Lower leg skin (tissue), 4 donors: ENCODE data around the gene VENTX. TPM values are rescaled to one million over a fixed set of nuclear protein-coding genes. Genes with fewer than 3 reads are reported as not detected.
"Not testable (repeated sequence)": the region's sequence is repeated elsewhere in the genome, so short reads cannot be mapped to it uniquely, and the experiment has no call there.

Source experiments
- DNase-seq, 2 donors: peaks; one replicate each; pipeline ENCODE4 v3.0.0-alpha.2; 2019; ENCODE audit warnings: low spot score in 2 of 2
- H3K4me3 ChIP-seq: fragments of 200-600 bp; sonication (generic); 2 replicates; pipeline ENCODE4 v1.5.1; 2017; ENCODE audit warnings: mild to moderate bottlenecking, low read depth; ENCODE audit not compliant: poor library complexity, severe bottlenecking
- CTCF ChIP-seq, 3 donors: fragments of 450-650 bp; IDR thresholded peaks; one replicate each; pipeline ENCODE4 v1.5.1; 2016; ENCODE audit warnings: antibody characterized with exemption in 3 of 3, mild to moderate bottlenecking in 3 of 3, moderate library complexity in 2 of 3
- POLR2A ChIP-seq, 2 donors: fragments of 450-650 bp; IDR thresholded peaks; one replicate each; pipeline ENCODE4 v1.6.1; 2016 to 2017; ENCODE audit warnings: antibody characterized with exemption in 2 of 2, mild to moderate bottlenecking in 1 of 2, moderate library complexity in 1 of 2
- WGBS, 2 donors: methylation state at CpG; one replicate each; pipeline ENCODE4 v1.1.5; 2018; 5-methylcytosine and 5-hydroxymethylcytosine counted together
- intact Hi-C: fragments of 100-400 bp; cut with DNase I; formaldehyde crosslinking; loops from one replicate; pipeline ENCODE4 v1.15.0; 2023; ENCODE audit warnings: low total_unique reads
- total RNA-seq, 4 donors: library from RNA; depleted of rRNA; stranded (reverse); fragments of >200 nt; gene quantifications; one replicate each; pipeline ENCODE4 v1.1.0, GENCODE V29; 2016

VENTX gene
- total RNA-seq, 4 donors from 2014 or later: 0.42 to 0.65 TPM; not detected in 2

GRCh38 chr10:133264461-133264860 lies 26.8 kb downstream of the VENTX start:
- intact Hi-C loops: no loop called here
- TF ChIP-seq CTCF (IDR thresholded peaks at IDR 0.05): no peak
- no peak for TF ChIP-seq POLR2A (IDR thresholded peaks at IDR 0.05)
- no peak overlapping the region for H3K4me3 ChIP-seq
- WGBS, 2 donors: 49 to 70% methylated on average over 9 of the region's 9 CpGs
- no peak for DNase-seq

- H3K4me3 ChIP-seq, DNase-seq, intact Hi-C loops: not testable (repeated sequence)
- WGBS, 2 donors: 66 to 77% methylated on average over 10 of the region's 10 CpGs
Measured at GRCh38 chr10:133265052-133265451, 27.4 kb downstream of the VENTX start.

- no peak for TF ChIP-seq CTCF (IDR thresholded peaks at IDR 0.05)
- no peak for TF ChIP-seq POLR2A (IDR thresholded peaks at IDR 0.05)
Measured at GRCh38 chr10:133266056-133266795, 28.6 kb downstream of the VENTX start.

GRCh38 chr10:133267293-133267692 lies 29.6 kb downstream of the VENTX start:
- no peak for DNase-seq
- intact Hi-C loops: no loop called here
- TF ChIP-seq POLR2A (IDR thresholded peaks at IDR 0.05) (no peak), CTCF (IDR thresholded peaks at IDR 0.05) (no peak)

More at GRCh38 chr10:133266056-133266795, 28.6 kb downstream of the VENTX start:
- DNase-seq: no peak
- no peak overlapping the region for H3K4me3 ChIP-seq
- 82 to 85% methylated on average over 19 to 20 of the region's 21 CpGs for WGBS, 2 donors
- intact Hi-C loops: no loop called here

GRCh38 chr10:133267829-133268228 lies 30.2 kb downstream of the VENTX start:
- DNase-seq: no peak
- 68 to 91% methylated on average over 3 to 22 of the region's 22 CpGs for WGBS, 2 donors
- no peak for TF ChIP-seq POLR2A (IDR thresholded peaks at IDR 0.05)
- TF ChIP-seq CTCF (IDR thresholded peaks at IDR 0.05): no peak
- intact Hi-C loops: no loop called here
- H3K4me3 ChIP-seq: no peak overlapping the region

More at GRCh38 chr10:133267293-133267692, 29.6 kb downstream of the VENTX start:
- H3K4me3 ChIP-seq: no peak overlapping the region
- 73 to 74% methylated on average over 13 to 14 of the region's 14 CpGs for WGBS, 2 donors

GRCh38 chr10:133268532-133268931 lies 30.9 kb downstream of the VENTX start:
- 84 to 93% methylated on average over 11 of the region's 22 CpGs for WGBS, 2 donors
- intact Hi-C loops: no loop called here
- no peak overlapping the region for H3K4me3 ChIP-seq
- TF ChIP-seq CTCF (IDR thresholded peaks at IDR 0.05) (no peak), POLR2A (IDR thresholded peaks at IDR 0.05) (no peak)
- DNase-seq: no peak
